GM18508 (cell line): ENCODE results near the gene KIF26A.
"Not testable (repeated sequence)": the region's sequence is repeated elsewhere in the genome, so short reads cannot be mapped to it uniquely, and the experiment has no call there.

Experiments
- ATAC-seq: cut with Tn5 transposase; IDR thresholded peaks from one replicate; pipeline ENCODE4 v1.9.1; 2021; ENCODE audit warnings: moderate number of reproducible peaks; ENCODE audit not compliant: insufficient read depth, unreplicated experiment

KIF26A gene

DNA sequence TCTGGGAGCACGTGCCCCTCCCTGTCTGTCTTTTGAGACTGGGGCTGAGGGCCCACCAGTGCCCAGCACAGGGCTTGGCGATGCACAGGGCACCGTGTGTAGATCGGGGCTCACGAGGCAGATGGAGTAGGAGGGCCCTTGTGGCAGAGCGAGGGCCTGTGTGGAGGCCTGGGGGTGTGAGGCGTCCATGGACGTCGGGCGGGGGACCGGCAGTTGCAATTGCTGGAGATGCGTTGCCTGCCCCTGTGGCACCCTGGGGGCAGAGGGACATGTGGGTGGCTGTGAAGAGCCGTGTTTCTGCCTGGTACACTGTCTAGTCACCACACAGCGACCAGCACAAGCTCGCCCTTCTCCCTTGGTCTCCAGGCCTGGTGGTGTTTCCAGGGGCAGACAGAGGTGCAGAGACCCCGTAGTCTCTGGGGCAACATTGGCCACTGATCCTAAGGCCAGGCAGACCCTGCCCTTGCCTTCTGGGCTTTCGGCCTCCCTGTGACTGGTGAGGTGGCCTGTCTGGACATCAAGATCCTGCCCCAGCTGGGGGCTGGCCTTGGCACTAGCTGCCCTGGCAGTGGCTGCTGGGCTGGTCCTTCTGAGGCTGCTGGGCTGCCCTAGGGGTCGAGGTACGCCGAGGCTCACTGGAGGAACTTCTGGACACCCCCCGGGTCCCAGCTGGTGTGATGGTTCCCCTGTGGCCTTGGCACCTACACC is 14.5 kb downstream of the KIF26A start:
- ATAC-seq, result no peak

DNA sequence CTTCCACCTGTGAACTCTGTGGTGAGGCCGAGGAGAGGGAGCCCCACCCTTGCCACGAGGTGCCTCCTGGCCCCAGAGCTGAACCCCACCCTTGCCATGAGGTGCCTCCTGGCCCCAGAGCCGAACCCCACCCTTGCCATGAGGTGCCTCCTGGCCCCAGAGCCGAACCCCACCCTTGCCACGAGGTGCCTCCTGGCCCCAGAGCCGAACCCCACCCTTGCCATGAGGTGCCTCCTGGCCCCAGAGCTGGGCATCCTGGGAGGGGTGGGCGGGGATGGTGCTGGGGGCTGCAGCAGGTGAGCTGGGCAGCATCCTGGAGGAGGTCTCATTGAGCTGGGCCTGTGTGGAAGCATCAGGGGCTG is 15.0 kb downstream of the KIF26A start:
- not testable (repeated sequence) for ATAC-seq

GRCh38 chr14:104154246-104154645 is 15.9 kb downstream of the KIF26A start:
- ATAC-seq, result no peak

DNA sequence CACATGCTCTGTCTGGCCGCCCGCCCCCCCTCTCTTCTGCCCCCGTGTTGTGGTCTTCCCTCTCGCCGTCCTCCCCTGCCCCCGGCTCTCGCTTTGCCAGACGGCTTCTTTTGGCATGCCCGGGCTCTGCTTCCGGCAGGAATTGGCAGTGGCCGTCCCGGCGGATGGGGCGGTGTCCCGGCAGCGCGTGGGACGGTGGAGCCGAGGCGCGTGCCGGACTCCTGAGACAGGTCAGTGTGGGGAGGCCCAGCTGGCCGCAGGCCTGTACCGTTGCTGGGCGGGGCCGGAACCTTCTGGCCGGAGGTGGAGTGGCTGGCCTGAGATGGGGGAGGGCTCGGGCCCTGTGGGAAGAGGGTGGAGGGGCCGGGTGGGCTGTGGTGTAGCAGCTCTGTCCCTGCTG is 17.1 kb downstream of the KIF26A start:
- ATAC-seq, result no peak

DNA sequence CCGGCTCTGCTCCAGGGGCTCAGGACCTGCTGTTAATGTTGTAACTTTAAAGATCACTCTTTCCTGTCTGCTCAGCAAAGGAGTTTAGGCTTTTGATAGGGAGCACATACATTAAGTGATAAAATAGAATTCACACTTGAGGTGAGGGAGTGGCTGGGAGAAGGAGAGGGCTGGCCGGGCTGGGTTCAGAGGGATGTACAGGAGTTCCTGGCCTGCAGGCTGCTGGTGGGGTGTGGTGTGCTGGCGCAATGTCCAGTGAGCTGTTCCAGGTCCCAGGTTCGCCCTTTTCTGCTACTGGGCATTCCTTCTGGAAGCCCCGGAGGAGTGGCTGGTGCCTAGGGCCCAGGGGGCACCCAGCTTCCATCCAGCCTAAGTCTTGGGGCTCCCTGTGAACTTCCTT is 17.8 kb downstream of the KIF26A start:
- no peak for ATAC-seq

DNA sequence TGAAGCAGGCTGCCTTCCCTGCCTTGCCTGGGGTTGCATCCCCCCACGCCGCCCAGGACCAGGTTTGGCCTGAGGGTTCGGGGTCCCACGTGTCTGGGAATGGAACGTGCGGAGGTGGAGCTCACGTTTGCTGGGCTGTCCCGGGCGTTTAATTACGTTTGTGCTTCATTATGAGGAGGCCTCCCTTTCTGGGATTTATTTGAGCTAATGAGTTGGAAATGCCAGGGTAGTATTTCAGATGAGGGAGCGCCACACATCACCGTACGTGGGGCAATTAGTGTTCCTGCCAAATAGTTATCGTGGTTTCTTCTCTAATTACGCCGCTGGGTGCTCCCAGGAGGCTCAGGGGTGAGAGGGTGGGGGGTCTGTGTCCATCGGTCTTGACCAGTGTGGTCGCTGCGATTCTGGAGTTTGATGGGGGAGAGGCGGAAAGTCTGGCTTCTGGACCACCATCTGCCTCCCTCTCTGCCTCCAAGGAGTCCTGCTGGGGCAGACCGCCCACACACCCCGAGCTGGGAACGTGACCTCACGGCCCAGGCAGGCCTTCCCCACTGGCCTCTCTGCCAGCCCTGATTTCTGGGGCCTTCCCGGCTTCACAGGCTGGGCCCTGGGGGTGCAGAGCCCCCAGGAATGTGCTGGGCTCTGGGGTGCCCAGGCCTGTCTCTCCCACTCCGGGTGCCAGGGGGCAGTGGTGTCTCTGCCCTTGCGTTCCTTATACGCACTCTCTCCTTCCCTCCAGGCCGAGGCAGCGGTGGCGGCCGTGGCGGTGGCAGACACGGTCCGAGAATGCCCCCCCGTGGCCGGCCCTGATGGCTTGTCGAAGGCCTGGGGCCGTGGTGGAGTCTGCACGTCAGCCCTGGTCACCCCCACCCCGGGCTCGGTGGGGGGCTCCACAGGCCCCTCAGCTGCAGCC is 18.9 kb downstream of the KIF26A start:
- ATAC-seq, result no peak

DNA sequence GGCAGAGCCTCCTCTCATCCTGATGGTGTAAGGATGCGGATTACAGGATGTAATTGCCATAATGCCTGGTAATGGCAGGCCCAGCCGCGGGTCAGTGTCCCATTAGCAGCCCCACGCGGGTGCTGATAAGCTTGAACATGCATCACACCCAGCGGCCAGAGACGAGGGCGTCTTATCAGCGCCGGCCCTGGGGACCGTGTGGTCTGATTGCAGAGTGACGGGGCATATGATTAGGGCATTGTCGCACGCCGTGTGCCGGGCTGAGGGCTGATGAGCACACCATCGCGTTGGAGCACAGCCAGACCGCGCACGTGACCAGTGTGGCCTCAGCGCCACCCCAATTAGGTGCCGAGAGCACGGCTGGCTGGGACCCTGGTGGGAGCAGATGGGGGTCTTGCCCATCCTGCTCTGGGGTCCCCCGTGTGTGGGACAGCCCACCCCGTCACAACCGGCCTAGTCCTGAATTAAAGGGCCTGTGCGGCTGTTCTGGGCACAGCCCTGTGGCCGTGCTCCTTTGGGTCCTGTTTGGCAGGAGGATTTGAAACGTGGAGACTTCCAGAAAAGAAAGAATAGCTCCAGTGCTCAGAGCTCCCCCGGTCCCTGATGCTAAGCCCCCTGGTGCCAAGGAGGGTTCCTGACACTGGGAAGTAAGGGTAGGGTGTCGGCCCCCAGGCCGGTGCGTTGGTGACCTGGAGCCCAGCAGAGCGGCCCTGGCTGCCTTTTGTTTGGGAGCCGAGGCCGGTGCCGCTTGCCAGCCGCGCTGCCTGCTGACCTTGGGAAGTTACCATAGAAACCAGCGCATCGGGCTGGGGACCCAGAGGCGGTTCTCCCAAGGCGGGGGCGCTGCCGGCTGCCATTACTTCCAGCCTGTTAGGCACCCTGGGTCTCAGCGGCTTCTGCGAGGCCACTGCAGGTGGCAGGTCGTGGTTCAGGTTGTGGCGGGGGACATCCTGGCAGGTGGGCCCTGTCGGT is 20.7 kb downstream of the KIF26A start:
- ATAC-seq, result no peak

- ATAC-seq, result no peak
These were observed 21.6 kb downstream of the KIF26A start for GRCh38 chr14:104159990-104160389.

DNA sequence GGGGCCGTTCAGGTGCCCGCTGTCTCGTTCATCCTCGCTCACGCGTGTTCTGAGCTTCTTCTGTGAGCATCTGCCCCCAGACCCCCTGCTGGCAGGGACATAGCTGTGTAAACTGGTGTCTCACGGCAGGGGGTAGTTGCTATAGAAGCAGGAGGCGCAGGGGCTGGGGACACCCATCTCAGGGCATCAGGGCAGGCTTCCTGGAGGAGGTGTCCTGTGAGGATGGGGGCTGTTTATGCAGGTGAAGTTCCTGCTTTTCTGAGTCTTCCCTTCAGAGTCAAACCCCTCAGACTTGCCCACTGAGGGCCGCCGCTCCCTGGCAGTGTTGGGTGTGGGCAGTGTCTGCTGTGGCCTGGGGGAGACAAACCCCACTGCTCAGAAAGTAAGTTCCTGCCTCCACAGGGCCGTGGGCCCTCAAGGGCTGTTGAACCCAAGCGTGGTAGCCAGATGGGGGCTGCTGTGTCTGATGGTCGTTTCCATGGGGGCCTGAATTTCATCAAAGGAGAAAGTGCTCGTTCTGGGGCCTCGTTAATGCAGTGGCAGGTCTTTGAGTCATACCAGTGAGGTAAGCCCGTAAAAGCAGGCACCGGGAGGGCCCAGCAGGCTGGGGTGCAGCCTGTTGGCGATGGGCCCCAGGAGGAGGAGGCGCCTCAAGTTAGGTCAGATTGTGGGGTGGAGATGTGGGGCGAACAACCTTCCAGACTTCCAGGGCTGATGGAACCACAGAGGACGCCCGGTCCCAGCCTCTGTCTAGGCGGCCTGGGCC is 23.4 kb downstream of the KIF26A start:
- no peak for ATAC-seq

DNA sequence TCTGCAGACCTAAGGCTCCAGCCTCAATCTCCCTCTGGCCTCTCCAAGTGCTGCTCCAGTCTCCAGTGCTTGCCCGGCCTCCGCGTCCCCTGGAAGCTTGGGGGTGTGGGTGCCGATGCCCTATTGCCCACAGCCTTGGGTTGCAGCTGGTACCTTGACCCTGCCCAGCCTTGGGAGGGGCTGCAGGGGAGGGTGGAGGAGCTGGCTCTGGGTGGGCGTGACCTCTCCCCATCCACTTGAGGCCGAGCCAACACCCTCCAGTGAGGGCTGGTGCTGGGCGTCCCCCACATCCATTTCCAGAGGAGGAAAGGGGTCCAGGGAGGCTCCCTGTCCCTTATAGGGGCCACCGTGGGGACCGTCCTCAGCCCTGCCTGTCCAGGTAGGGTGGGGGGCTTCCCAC is 24.1 kb downstream of the KIF26A start:
- ATAC-seq, result no peak

GRCh38 chr14:104163541-104163940 is 25.2 kb downstream of the KIF26A start:
- ATAC-seq, result no peak

DNA sequence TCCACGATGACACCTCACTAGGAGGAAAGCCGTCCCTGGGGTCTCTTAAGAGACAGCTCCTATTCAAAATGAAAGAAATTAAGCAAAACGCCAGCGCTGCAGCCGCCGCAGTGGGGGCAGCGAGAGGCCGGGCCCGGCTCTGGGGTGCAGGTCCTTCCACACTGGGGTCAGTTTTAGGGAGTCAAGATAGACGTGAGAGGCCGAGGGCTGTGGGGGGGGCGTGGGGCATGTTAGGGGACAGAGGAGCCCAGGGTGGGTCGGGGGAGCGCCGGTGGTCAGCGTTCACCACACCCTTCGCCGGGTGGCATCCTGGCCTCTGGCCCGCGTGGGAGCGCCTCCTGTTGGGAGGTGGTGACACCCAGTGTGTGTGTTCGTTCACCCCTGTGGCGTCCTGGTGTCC is 25.7 kb downstream of the KIF26A start:
- ATAC-seq, result no peak

GRCh38 chr14:104164512-104164911 is 26.1 kb downstream of the KIF26A start:
- ATAC-seq, result no peak

DNA sequence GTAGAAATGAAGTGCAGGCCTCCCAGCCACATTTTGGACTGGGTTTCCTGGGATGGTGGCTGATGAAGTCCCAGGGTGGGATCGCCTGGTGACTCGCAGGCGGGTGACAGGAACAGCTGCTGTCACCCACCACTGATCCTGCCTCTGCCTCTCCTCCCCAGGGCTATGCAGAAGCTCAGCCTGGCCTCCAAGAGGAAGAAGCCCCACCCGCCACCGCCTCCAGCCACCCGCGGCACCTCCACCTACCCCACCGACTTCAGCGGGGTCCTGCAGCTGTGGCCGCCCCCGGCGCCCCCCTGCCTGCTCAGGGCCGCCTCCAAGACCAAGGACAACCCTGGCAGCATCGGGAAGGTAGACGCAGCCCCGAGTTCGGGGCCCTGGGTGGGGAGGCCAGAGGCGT is 28.3 kb downstream of the KIF26A start:
- ATAC-seq, result no peak

DNA sequence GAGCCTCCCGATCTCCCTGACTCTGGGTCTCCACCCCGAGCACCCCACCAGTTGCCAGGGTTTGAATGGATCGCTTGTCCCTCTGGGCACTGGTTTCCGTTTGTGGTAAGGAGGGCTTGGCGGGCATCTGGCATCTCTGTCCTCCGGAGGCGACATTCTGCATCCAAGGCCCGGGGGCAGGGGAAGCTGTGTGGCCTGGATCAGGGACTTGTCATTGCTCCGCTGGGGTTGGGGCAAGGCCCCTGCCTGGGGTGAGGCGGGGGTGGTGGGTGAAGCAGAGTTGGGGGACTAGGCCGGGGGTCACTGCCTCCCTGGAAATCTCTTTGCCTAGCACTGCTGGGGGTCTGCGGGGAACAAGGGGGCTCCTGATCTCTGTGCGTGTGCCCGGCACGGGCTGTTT is 30.2 kb downstream of the KIF26A start:
- no peak for ATAC-seq

DNA sequence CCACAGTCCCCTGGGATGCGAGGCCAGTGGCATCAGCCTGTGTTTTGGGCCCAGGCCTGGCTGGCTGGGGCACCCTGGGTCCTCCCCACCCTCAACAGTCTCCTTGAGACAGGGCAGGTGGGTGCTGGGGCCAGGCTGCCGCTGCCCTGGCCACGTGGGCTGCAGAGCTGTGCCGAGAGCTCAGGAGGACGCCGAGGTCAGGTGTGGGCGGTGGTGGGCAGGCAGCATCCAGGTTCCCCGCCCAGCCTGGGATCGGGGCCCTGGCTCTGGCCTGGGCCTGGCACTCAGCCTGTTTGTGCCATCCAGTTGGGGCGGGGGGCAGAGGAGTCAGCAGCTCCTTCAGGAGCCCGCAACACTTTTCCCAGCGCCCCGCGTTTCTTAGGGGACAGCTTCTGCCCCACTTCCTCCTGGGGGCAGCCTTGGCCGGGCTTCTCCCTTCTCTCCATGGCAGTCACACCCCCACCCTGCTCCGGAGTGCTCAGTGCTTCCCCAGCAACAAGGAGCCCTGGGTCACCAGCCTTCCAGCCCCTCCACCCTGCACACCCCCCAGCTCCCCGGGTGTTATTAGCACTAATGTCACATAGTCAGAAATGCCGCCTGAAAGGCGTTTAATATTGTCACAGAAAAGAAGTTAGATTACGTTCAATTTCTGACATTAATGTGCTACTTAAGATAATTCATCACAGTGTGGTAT is 30.8 kb downstream of the KIF26A start:
- ATAC-seq, result no peak

GRCh38 chr14:104169699-104170479 is 31.5 kb downstream of the KIF26A start:
- ATAC-seq, result no peak

DNA sequence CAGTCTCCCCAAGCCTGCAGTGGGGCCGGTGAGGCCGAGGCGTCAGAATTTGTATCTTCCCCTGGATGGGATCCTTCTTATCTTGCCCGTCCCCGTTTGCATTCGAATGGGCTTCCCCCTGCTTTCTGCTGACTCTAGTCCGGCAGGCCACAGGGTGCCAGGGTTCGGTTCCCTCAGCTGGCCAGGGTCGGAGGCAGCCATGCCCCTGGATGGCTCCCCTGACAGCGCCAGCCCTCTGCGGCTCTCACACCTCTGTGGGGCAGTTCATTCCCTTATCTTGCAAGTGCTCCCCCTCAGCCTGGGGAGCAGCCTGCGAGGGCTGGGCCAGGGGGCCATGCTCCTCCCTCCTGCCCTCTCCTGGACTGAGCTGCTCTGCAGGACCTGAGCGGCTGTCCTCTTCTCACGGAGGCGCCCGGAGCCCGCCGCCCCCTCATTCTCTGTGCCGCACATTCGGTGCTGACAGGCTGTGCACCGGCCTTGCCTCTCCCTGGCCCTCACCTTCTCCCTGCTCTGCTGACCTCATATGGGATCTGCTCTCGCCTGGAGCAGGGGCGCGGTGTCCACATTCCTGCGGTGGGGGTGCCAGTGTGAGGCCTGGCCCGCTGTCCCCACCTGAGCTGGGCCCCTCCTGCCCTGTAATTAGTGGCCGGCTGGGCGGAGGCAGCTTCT is 32.8 kb downstream of the KIF26A start:
- ATAC-seq, result no peak
